GOT3 (cell line): ENCODE measurements around the gene UMODL1.

Experiments used
- DNase-seq: peaks from one replicate; lab custom pipeline; 2025; ENCODE audit warnings: mixed read lengths; lab: John Stamatoyannopoulos, UW

UMODL1 gene

DNA sequence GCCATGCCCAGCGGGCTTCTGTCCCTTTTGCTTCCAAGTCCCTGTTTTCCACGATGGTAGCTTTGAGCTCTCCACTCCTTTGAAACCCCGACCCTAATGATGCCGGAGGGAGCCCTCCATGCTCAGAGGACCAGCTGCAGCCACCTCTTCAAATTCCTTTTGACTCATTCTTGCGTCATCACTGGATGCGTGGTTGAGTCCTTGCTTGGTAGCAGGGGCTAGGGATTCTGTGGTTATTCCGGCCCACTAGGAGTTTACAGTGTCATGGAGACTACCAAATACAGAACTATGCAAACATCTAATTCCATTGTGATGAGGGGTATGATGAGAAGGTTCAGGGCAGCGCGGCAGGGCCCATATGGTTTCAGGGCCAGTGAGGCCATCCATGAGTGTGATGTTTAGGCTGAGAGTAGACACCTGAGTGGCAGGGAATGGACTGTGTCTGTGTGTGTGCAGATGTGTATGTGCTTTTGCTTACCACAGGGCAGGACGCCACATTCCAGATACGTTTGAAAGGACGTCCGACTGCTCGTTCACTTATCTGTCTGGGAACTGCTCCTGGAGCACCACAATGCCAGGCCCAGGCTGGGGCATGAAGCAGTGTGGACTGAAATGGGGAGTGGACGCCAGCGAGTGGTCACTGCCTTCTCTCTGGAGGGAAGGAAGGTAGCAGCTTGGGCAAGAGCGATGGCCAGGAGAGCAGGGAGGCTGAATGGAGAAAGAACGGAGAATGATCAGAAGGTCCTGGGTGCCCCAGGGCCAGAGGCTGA lies 30.5 kb upstream of the UMODL1 start:
- peak; percentile 81 for DNase-seq

- DNase-seq, result no peak
Measured at GRCh38 chr21:42041246-42041645, 29.9 kb upstream of the UMODL1 start.

DNA sequence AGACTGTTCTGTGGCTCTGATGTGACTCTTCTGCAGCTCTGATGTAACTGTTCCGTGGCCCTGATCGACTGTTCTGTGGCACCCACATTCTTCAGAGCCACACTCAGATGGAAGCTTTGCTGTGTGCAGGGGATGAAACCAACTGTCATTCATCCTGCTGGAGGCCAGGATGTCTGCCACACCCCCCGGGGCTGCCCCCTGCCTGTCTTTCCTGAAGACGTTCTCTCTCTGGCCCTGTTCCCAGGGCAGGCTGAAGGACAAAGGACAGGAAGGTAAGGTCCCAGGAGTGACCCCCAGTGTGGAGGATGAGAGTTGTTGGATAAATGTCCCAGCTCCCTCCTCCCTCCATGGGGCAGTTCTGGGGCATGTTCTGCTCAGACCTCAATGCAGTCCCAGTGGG lies 29.4 kb upstream of the UMODL1 start:
- DNase-seq, result no peak

DNA sequence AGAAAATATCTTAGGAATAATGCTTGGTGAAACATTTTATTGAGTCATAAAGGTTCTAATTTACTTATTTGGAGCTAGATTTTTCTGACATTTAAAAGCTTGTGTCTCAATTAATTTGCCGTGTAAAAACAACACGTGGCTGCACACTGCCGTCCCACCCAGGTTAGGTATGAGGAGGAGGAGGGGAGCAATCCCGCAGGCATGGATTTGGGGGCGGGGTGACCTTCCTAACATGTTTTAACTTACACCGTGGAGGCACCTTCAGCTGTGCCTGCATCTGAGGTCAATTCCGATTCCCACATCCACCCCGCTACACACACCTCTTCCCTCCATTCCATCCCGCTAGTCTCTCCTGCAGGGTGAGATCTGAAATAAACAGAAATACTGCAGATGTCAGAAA lies 28.5 kb upstream of the UMODL1 start:
- no peak for DNase-seq

- no peak for DNase-seq
Measured at GRCh38 chr21:42043201-42043895, 27.8 kb upstream of the UMODL1 start.

DNA sequence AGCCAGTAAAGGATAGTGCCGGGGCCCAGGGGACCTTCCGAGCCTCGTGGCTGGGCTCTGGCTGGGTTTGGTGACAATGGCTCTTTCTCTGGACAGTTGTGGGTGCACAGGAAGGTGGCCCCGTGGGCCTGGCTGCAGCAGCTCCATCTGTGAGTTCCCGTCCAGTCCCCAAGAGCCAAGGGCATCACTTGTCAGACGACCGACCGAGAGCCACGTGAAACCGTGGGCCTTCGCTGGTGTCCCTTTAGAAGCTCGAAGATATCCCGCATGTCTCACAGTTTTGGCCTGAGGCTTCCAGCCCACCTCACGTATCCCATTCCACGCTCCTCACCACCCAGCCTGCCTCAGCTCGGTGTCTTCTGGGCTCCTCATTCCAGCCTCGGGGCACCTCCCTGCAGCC lies 27.2 kb upstream of the UMODL1 start:
- no peak for DNase-seq

DNA sequence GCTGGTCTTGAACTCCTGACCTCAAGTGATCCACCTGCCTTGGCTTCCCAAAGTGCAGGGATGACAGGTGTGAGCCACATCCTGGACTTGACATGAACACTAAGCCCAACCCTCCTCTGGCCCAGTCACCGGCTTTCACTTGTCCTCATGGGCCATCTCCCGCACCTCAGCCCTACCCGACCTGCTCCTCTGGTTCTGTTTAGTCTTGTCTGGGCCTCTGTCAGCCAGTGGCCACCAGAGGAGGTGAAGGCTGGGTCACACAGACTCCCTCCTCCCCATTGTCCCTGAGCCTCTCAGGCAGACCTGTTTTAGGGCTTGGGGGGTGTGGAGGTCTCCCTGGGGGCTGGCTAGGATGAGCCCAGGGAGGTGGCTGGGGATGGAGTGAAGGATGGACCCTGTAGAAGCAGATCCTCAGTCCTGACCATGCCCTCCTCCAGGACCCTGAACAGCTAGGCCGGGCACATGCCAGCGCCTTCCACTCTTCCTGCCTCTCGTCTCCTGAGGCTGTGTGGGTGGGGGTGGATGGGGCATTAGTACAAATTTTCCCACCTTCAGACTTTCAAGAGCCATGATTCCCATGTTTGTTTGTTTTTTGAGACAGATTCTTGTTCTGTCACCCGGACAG lies 26.1 kb upstream of the UMODL1 start:
- DNase-seq, result no peak

DNA sequence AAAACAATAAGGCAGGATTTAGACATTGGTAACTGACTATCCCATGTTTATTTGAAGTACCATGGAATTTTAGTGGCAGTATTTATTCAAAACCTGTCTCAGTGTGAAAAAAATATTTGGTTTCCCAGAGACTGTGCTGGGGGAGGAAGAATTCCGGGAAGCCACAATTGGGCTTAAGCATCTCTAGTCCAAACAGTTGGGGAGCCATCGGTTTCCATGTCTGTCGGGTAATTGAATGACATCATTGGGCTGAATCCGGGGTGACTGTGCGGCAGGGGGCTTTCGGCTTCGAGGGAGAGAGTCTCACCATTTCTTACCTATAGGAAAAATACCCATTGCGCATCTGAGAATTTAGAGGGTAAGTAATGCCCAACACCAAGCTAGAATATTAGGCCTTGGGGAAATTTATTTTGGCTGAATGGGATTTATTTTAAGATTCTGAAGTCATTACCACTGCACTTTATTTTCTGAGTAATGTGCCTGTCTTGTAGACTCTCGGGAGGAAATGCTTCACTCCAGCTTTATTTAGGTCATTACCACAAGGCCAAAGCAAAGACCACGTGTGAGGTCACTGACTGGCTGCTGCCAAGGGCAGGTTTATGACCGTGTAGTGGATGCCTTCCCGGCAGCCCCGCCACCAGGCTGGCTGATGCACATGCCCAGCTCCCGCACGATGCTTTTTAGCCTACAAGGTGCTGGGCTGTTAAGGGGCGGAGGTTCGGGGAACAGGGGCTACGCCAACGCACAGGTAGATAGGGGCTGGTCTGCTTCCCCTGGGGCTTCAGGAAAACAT lies 23.1 kb upstream of the UMODL1 start:
- peak; percentile 54 for DNase-seq

DNA sequence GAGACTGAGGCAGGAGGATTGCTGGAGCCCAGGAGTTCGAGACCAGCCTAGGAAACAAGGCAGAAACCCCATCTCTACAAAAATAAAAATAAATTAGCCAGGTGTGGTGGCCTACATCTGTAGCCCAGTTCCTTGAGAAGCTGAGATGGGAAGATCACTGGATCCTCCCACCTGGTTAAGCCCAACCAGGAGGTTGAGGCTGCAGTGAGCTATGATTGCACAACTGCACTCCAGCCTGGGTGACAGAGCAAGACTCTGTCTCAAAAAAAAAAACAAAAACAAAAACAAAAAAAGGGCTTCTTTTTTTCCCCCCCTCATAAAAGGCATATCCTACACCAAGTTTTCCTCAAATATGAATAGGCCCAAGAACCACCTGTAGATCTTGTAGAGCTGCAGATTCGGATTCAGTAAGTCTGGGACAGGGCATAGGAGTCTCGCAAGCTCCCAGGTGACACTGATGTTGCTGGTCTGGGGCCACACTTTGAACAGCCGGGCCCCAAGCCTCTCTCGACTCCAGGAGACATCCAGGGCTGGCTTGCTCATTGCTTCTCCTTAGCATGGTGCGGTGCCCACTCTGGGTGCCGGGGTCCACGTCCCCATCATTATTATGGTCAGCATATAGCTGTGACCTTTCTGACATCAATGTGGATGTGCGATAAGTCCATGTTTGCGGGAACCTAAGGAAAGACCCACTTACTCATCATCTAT lies 22.1 kb upstream of the UMODL1 start:
- no peak for DNase-seq

DNA sequence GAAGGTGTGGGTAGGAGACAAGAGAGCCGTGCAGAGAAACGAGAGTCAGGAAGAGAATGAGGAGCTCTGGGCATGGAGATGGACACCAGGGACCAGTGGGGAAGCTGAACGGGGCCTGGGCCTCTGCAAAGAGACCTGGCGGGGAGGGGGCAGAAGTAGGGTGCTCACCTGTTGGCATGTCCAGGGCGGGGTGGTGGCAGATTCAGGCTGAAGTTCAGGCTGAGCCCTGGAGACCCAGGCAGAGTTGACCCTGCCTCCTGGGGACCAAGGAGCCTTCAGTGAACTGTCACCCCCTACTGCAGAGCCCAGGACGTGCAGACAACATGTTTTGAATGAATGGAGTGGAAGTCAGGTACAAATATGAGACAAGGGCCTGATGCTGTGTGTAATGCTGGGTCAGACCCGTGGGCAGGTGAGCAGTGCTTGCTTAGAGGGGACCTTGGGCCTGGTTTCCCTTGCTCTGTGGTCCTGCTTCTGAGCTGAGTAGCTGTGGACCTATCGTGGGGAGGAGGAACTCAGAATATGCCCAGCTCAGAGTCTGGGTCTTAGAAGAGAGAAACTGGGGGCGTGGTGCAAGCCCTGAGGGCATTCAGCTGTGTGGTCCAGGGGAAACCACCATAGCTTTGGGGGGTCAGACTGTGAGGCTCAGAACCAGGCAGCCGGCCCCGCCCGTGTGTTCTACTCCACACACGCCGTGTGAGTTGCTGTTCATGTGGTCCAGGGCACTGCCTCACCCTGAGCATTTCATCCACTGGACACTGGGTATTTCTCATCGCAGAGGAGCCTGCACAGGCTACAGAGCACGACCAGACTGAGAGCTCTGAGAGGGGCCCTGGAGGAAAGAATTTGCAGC lies 21.3 kb upstream of the UMODL1 start:
- no peak for DNase-seq

- no peak for DNase-seq
Measured at GRCh38 chr21:42051788-42052187, 19.3 kb upstream of the UMODL1 start.

GRCh38 chr21:42055425-42055824 lies 15.7 kb upstream of the UMODL1 start:
- no peak for DNase-seq

- no peak for DNase-seq
Measured at GRCh38 chr21:42056468-42056867, 14.6 kb upstream of the UMODL1 start.

DNA sequence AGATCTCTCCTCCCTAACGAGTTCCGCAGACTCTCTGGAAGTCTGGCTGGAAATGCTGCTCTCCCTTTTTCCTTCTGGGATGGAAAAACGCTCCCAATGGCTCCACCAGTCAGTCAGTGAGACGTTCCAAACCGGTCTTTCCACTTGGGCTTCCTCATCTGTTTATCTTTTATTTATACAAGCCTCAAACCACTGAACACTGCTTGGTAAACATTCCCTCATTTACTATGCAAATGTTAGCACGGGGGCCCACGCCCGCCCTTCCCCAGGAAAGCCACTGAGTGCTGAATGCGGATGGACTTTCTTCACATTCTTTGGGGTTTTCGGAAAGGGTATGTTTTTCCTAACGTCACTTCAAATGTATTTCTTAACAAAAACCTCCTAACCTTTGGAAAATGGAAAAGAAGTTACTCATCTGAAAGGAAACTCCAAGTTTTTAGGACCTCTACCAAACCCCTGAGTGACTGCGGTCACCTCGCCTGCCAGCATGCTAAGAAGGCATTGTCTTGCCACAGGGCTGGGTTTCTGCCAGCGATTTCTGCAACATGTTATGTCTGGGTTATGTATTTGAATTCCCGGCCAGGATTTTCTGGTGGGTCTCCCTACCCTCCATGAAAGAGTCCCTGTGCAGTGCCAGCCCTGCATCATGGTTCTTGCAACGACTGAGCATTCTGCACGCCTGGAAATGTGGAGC lies 14.0 kb upstream of the UMODL1 start:
- DNase-seq, result peak; percentile 62

- DNase-seq, result no peak
Measured at GRCh38 chr21:42057851-42058437, 13.2 kb upstream of the UMODL1 start.

GRCh38 chr21:42058631-42059111 lies 12.4 kb upstream of the UMODL1 start:
- DNase-seq, result no peak

- DNase-seq, result no peak
Measured at GRCh38 chr21:42059141-42059540, 12.0 kb upstream of the UMODL1 start.

- DNase-seq, result no peak
Measured at GRCh38 chr21:42059721-42060120, 11.4 kb upstream of the UMODL1 start.

- no peak for DNase-seq
Measured at GRCh38 chr21:42060166-42060565, 11.0 kb upstream of the UMODL1 start.
